Endothelial cell of umbilical vein (primary cell): ENCODE data around the gene RDX. TPM values are rescaled to one million over a fixed set of nuclear protein-coding genes. Genes with fewer than 3 reads are reported as not detected.

Source experiments
- BruUV-seq: library from RNA; stranded (reverse); fragments of 400-500 nt; replicated peaks from 2 replicates; lab custom pipeline; 2021; lab: Mats Ljungman, UMichigan
- CTCF ChIA-PET: fragments of 300-600, 350-600 bp; sonication (Branson Sonifier 250); formaldehyde crosslinking; loops from one replicate; lab custom pipeline; 2021; ENCODE audit warnings: antibody characterized with exemption, inconsistent platforms; lab: Charles Lee
- POLR2A ChIA-PET: fragments of 300-600, 350-600 bp; sonication (Branson Sonifier 250); formaldehyde crosslinking; loops from one replicate; lab custom pipeline; 2021; ENCODE audit warnings: antibody characterized with exemption, inconsistent platforms; lab: Charles Lee
- DNase-seq: peaks from one replicate; pipeline ENCODE4 v3.0.0-alpha.2; 2011; ENCODE audit warnings: low read depth, low spot score
- FAIRE-seq: peaks from 2 replicates; lab custom pipeline; 2011; peaks lifted over from hg19 to GRCh38; lab: Jason Lieb, UNC
- H2AFZ ChIP-seq: 2 replicates; pipeline ENCODE4 v1.6.0; 2012; ENCODE audit warnings: low read depth, low read length, control low read depth, inconsistent platforms
- H3K27ac ChIP-seq: 2 replicates; pipeline ENCODE4 v1.5.1; 2011; ENCODE audit warnings: low read depth, mild to moderate bottlenecking, control low read depth, low read length, moderate library complexity; ENCODE audit not compliant: insufficient read depth
- H3K27me3 ChIP-seq, 2 experiments: 2 replicates each; pipeline versions ENCODE4 v1.6.0 to v1.6.1; 2011; ENCODE audit warnings: low read length in 2 of 2, mixed read lengths in 1 of 2; ENCODE audit not compliant: control insufficient read depth in 2 of 2, insufficient read depth in 2 of 2
- H3K36me3 ChIP-seq, 2 experiments: 2 replicates in 1 of 2; 3 replicates in 1 of 2; pipeline ENCODE4 v1.5.1; 2011; ENCODE audit warnings: low read length in 2 of 2, mild to moderate bottlenecking in 1 of 2, moderate library complexity in 1 of 2; ENCODE audit not compliant: control insufficient read depth in 2 of 2, insufficient read depth in 2 of 2; ENCODE audit errors: extremely low read depth in 1 of 2
- H3K4me1 ChIP-seq: 3 replicates; pipeline ENCODE4 v1.5.1; 2011; ENCODE audit warnings: mild to moderate bottlenecking, low read length; ENCODE audit not compliant: control insufficient read depth, insufficient read depth; ENCODE audit errors: extremely low read depth
- H3K4me2 ChIP-seq: 2 replicates; pipeline ENCODE4 v1.6.1; 2011; ENCODE audit warnings: low read length, control low read depth, mixed read lengths; ENCODE audit not compliant: insufficient read depth
- H3K4me3 ChIP-seq, 3 experiments: fragments of 200-600 bp in 1 of 3; sonication (generic), shearing (Covaris generic) in 1 of 3; replicated peaks in 1 of 3; 2 replicates each; pipeline ENCODE4 v1.5.1; 2011 to 2016; ENCODE audit warnings: control low read depth in 3 of 3, low read length in 3 of 3, mild to moderate bottlenecking in 2 of 3, inconsistent platforms in 1 of 3, low read depth in 1 of 3, moderate library complexity in 1 of 3; ENCODE audit not compliant: insufficient read depth in 1 of 3
- H3K79me2 ChIP-seq: 2 replicates; pipeline ENCODE4 v1.6.0; 2012; ENCODE audit warnings: low read length, inconsistent platforms; ENCODE audit not compliant: control insufficient read depth, insufficient read depth
- H3K9ac ChIP-seq: replicated peaks from 2 replicates; pipeline ENCODE3; 2011; ENCODE audit warnings: low read length, control low read depth; ENCODE audit not compliant: insufficient read depth; ENCODE audit errors: extremely low read depth
- H3K9me1 ChIP-seq: replicated peaks from 3 replicates; pipeline ENCODE4 v1.6.0; 2011; ENCODE audit warnings: mild to moderate bottlenecking, low read length; ENCODE audit not compliant: control insufficient read depth, insufficient read depth; ENCODE audit errors: extremely low read depth
- H3K9me3 ChIP-seq: replicated peaks from 2 replicates; pipeline ENCODE4 v1.5.1; 2012; ENCODE audit warnings: low read length, inconsistent platforms; ENCODE audit not compliant: control insufficient read depth, insufficient read depth
- H4K20me1 ChIP-seq: replicated peaks from 2 replicates; pipeline ENCODE3; 2011; ENCODE audit warnings: mild to moderate bottlenecking, low read length; ENCODE audit not compliant: control insufficient read depth, insufficient read depth; ENCODE audit errors: extremely low read depth
- CTCF ChIP-seq, 2 donors: IDR thresholded peaks; 1 replicate in 1 of 2; 2 replicates in 1 of 2; pipeline ENCODE4 v1.5.1; 2011; ENCODE audit warnings: low read length in 2 of 2, mild to moderate bottlenecking in 2 of 2, moderate library complexity in 2 of 2, control low read depth in 1 of 2, inconsistent platforms in 1 of 2, low read depth in 1 of 2; ENCODE audit not compliant: insufficient read depth in 1 of 2; ENCODE audit errors: extremely low read depth in 1 of 2
- EZH2 ChIP-seq: IDR thresholded peaks from 2 replicates; pipeline ENCODE4 v1.6.1; 2012; ENCODE audit warnings: borderline replicate concordance, low read depth, mild to moderate bottlenecking, moderate library complexity, low read length, inconsistent platforms; ENCODE audit not compliant: severe bottlenecking
- FOS ChIP-seq: IDR thresholded peaks from 2 replicates; pipeline ENCODE4 v1.6.1; 2011; ENCODE audit warnings: mild to moderate bottlenecking, low read length, moderate library complexity, borderline replicate concordance; ENCODE audit not compliant: insufficient read depth
- GATA2 ChIP-seq: IDR thresholded peaks from 2 replicates; pipeline ENCODE4 v1.7.0; 2011; ENCODE audit warnings: low read depth, mild to moderate bottlenecking, moderate library complexity, mixed read lengths, low read length; ENCODE audit not compliant: insufficient read length, insufficient read depth
- JUN ChIP-seq: IDR thresholded peaks from 2 replicates; pipeline ENCODE4 v1.6.1; 2011; ENCODE audit warnings: borderline replicate concordance, low read depth; ENCODE audit not compliant: insufficient read length, insufficient read depth
- MAX ChIP-seq: IDR thresholded peaks from 2 replicates; pipeline ENCODE4 v1.6.1; 2011; ENCODE audit not compliant: insufficient read depth, insufficient read length
- MYC ChIP-seq: IDR thresholded peaks from one replicate; pipeline ENCODE4 v1.6.1; 2011; ENCODE audit warnings: mild to moderate bottlenecking, low read depth, low read length
- POLR2A ChIP-seq: IDR thresholded peaks from 2 replicates; pipeline ENCODE4 v1.6.1; 2012; ENCODE audit warnings: low read depth, mild to moderate bottlenecking, control low read depth, low read length
- POLR2AphosphoS5 ChIP-seq: IDR thresholded peaks from 2 replicates; pipeline ENCODE4 v1.6.1; 2012; ENCODE audit warnings: low read depth, mild to moderate bottlenecking, control low read depth, low read length, moderate library complexity; ENCODE audit not compliant: insufficient read depth
- dilution Hi-C: fragments of 300-500 bp; cut with MboI; formaldehyde crosslinking; loops from one replicate; pipeline ENCODE4 v1.15.0; 2019; ENCODE audit warnings: low sequenced_read_pairs; ENCODE audit not compliant: extremely low pct_ligation_motif_present
- intact Hi-C: fragments of 100-400 bp; cut with micrococcal nuclease; formaldehyde crosslinking; loops from one replicate; pipeline ENCODE4 v1.10.0; 2022
- polyA plus RNA-seq, 4 experiments: library from polyadenylated mRNA; depleted of rRNA in 3 of 4; stranded (reverse) in 3 of 4; unstranded in 1 of 4; fragments of >200 nt; gene quantifications; 2 replicates each; pipeline versions ENCODE4 v1.2.1 to v1.2.3, GENCODE V29; 2011 to 2012; ENCODE audit warnings: missing spikeins in 1 of 4
- total RNA-seq: library from RNA; stranded (reverse); gene quantifications from 2 replicates; pipeline ENCODE4 v1.2.3, GENCODE V29; 2021

The RDX gene
- total and polyA plus RNA-seq, 2 donors (not counting 3 experiments of a cell fraction or from before 2014, with no cell fraction given) = 47.9 to 280 TPM

GRCh38 chr11:110251836-110252235 is 44.6 kb downstream of the RDX start:
- DNase-seq = peak; percentile 90
- no peak overlapping the region for H3K4me2 ChIP-seq
- H3K27ac ChIP-seq = peak overlapping the region; percentile 24
- peaks cover 8 to 27% of the 10 kb centered on the region in 2 experiments for H3K36me3 ChIP-seq
- TF ChIP-seq MAX = no peak
- no peak for TF ChIP-seq POLR2AphosphoS5
- TF ChIP-seq FOS = peak; percentile 39
- peak; percentile 47 for TF ChIP-seq JUN
- TF ChIP-seq POLR2A = no peak
- H4K20me1 ChIP-seq = no peaks in the 10 kb centered on the region
- no peak overlapping the region for H3K4me3 ChIP-seq
- peaks cover 9% of the 10 kb centered on the region for H3K79me2 ChIP-seq
- H3K9ac ChIP-seq = no peak overlapping the region
- intact Hi-C loops (loop anchor here (2.0 kb wide), 2 partner anchors 17 to 77 kb away; no protein-coding TSS in a partner anchor), dilution Hi-C loops (no loop called here)
- no peak overlapping the region for H2AFZ ChIP-seq
- BruUV-seq = no TSS peak
- POLR2A ChIA-PET = no interaction called here
- H3K4me1 ChIP-seq = peaks cover 24% of the 10 kb centered on the region
- CTCF ChIA-PET = interaction anchor here (0.9 to 2.6 kb wide), 10 partner anchors 13 to 116 kb away, joined by 3 to 19 read pairs (median 4); partner anchors contain the start of gene RDX
- no peaks in the 10 kb centered on the region for H3K27me3 ChIP-seq
- FAIRE-seq = peak; percentile 66
- H3K9me3 ChIP-seq = no peaks in the 10 kb centered on the region
- no peaks in the 10 kb centered on the region for H3K9me1 ChIP-seq

- DNase-seq = no peak
- no peak overlapping the region for H3K4me2 ChIP-seq
- FAIRE-seq = no peak
- H3K27ac ChIP-seq = no peak overlapping the region
- ChIA-PET POLR2A (no interaction called here), CTCF (interaction anchor here (1.9 kb wide), 1 partner anchor 118 kb away, joined by 8 read pairs; no protein-coding TSS in a partner anchor)
- no peaks in the 10 kb centered on the region for H4K20me1 ChIP-seq
- peaks cover 8 to 27% of the 10 kb centered on the region in 2 experiments for H3K36me3 ChIP-seq
- no peak overlapping the region for H2AFZ ChIP-seq
- BruUV-seq = no TSS peak
- H3K27me3 ChIP-seq = no peaks in the 10 kb centered on the region
- peaks cover 14% of the 10 kb centered on the region for H3K4me1 ChIP-seq
- no peaks in the 10 kb centered on the region for H3K9me3 ChIP-seq
- dilution Hi-C loops = no loop called here
- no peak overlapping the region for H3K9ac ChIP-seq
- H3K79me2 ChIP-seq = peaks cover 7% of the 10 kb centered on the region
- no peak overlapping the region for H3K4me3 ChIP-seq
- no peaks in the 10 kb centered on the region for H3K9me1 ChIP-seq
- TF ChIP-seq EZH2 (no peak), MYC (no peak), POLR2AphosphoS5 (no peak), POLR2A (no peak), GATA2 (no peak), FOS (no peak), MAX (no peak), JUN (no peak), CTCF (IDR thresholded peaks at IDR 0.05; ENCODE audit: extremely low read depth in 1 of 2, insufficient read depth in 1 of 2, low read depth in 1 of 2, low read length in 2 of 2) (no peak)
- intact Hi-C loops = no loop called here
Observed at GRCh38 chr11:110250168-110250567, 46.2 kb downstream of the RDX start.
